Right atrium auricular region (tissue), 2 donors: ENCODE results near the gene LRRC4B. TPM values are rescaled to one million over a fixed set of nuclear protein-coding genes. Genes with fewer than 3 reads are reported as not detected.
"Not testable (repeated sequence)": the region's sequence is repeated elsewhere in the genome, so short reads cannot be mapped to it uniquely, and the experiment has no call there.

ENCODE experiments used
- DNase-seq: peaks from one replicate; pipeline ENCODE4 v3.0.0-alpha.2; 2019; ENCODE audit warnings: low spot score
- H3K27ac ChIP-seq, 2 donors: fragments of 200-600 bp; sonication (generic); 1 replicate in 1 of 2; 2 replicates in 1 of 2; pipeline ENCODE4 v1.5.1; 2016 to 2019
- H3K27me3 ChIP-seq, 2 donors: fragments of 200-600 bp; sonication (generic); one replicate each; pipeline versions ENCODE4 v1.5.1 to v1.6.0; 2017 to 2019
- H3K36me3 ChIP-seq: fragments of 200-600 bp; sonication (generic); one replicate; pipeline ENCODE4 v1.5.1; 2016
- H3K4me1 ChIP-seq, 2 donors: fragments of 200-600 bp; sonication (generic); one replicate each; pipeline versions ENCODE4 v1.5.1 to v1.6.0; 2017 to 2019
- H3K4me3 ChIP-seq, 2 donors: fragments of 200-600 bp; sonication (generic); 1 replicate in 1 of 2; 2 replicates in 1 of 2; pipeline ENCODE4 v1.5.1; 2017 to 2019; ENCODE audit warnings: mild to moderate bottlenecking in 1 of 2, moderate library complexity in 1 of 2
- H3K9me3 ChIP-seq, 2 donors: fragments of 200-600 bp; sonication (generic); one replicate each; pipeline ENCODE4 v1.5.1; 2019
- total RNA-seq, 2 donors: library from RNA; depleted of rRNA; stranded (reverse); fragments of >200 nt; gene quantifications; one replicate each; pipeline ENCODE4 v1.1.0, GENCODE V29; 2016
- TF ChIP-seq, protein P1 (sequence below), 2 donors: fragments of 200-600 bp; sonication (generic); IDR thresholded peaks; one replicate each; pipeline ENCODE4 v1.5.1; 2019; ENCODE audit warnings: antibody characterized with exemption in 2 of 2

Gene LRRC4B
- total RNA-seq, 2 donors from 2014 or later = 1.6 to 2.0 TPM

DNA sequence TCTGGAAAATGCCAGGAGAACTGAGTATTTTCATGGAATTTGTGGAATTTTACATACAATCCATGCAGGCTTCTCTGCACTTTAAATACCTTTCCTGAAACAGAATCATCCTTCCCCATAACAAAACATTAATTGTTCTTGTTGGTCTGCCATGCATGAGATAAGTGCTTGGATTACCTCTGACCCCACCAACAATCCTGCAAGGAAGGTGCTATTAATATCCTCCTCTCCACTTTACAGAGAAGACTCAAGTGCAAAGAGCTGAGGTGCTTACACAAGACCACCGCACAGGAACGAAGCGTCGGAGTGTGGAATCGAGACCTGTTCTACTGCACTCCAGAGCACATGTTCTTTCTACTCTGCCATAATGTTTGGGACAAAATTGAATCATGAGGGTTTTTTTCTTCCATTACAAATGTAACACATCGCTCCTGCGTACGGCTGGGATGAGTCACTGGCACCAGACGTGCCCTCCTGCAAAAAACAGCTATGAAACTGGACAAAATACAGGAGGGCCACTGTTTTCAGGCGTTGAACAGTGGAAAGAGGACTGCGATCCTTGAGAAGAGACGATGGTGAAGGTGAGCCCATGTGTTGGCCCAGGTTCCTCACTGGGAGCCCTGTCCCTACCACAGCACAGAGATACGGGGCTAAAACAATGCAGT, 12.9 kb upstream of the LRRC4B start:
- DNase-seq = no peak
- H3K9me3 ChIP-seq = no peaks in the 10 kb centered on the region

DNA sequence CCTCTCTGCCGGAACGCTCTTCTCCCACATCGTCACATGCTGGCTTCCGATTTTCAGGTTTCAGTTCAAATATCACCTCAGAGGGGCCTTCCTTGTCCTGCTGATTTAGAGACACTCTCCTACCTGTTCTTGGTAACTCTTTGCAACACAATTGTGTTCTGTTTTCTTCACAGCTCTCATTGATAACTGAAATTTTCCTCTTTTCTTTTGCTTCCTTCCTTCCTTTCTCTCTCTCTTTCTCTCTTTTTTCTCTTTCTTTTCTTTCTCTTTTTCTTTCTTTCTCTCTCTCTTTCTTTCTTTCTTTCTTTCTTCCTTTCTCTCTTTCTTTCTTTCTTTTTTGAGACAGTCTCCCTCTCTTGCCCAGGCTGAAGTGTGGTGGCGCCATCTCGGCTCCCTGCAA, 12.0 kb upstream of the LRRC4B start:
- TF ChIP-seq, protein P1, sequence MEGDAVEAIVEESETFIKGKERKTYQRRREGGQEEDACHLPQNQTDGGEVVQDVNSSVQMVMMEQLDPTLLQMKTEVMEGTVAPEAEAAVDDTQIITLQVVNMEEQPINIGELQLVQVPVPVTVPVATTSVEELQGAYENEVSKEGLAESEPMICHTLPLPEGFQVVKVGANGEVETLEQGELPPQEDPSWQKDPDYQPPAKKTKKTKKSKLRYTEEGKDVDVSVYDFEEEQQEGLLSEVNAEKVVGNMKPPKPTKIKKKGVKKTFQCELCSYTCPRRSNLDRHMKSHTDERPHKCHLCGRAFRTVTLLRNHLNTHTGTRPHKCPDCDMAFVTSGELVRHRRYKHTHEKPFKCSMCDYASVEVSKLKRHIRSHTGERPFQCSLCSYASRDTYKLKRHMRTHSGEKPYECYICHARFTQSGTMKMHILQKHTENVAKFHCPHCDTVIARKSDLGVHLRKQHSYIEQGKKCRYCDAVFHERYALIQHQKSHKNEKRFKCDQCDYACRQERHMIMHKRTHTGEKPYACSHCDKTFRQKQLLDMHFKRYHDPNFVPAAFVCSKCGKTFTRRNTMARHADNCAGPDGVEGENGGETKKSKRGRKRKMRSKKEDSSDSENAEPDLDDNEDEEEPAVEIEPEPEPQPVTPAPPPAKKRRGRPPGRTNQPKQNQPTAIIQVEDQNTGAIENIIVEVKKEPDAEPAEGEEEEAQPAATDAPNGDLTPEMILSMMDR (IDR thresholded peaks at IDR 0.05) = no peak
- DNase-seq = no peak
- Histone ChIP-seq H3K4me1 (no peaks in the 10 kb centered on the region), H3K36me3 (no peaks in the 10 kb centered on the region), H3K4me3 (no peak overlapping the region), H3K27ac (no peak overlapping the region), H3K27me3 (no peaks in the 10 kb centered on the region), H3K9me3 (no peaks in the 10 kb centered on the region)

More for the DNA sequence above, 12.9 kb upstream of the LRRC4B start:
- Histone ChIP-seq H3K4me1 (no peaks in the 10 kb centered on the region), H3K36me3 (no peaks in the 10 kb centered on the region), H3K27ac (no peak overlapping the region), H3K27me3 (no peaks in the 10 kb centered on the region), H3K4me3 (no peak overlapping the region)
- TF ChIP-seq, protein P1 (IDR thresholded peaks at IDR 0.05) = no peak

DNA sequence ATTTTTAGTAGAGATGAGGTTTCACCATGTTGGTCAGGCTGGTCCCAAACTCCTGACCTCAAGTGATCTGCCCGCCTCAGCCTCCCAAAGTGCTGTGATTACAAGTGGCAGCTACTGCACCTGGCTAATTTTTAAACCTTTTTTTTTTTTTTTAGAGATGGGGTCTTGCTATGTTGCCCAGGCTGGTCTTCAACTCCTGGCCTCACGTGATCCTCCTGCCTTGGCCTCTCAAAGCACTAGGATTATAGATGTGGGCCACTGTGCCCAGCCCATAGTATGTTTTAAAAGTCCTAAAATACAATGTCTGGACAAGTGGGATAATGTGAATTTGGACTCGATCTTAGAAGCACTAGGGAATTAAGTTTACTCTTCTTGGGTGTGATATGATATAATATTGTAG, 8.5 kb upstream of the LRRC4B start:
- H3K9me3 ChIP-seq, H3K36me3 ChIP-seq, H3K27me3 ChIP-seq, DNase-seq, H3K4me3 ChIP-seq, H3K27ac ChIP-seq, H3K4me1 ChIP-seq: not testable (repeated sequence)

DNA sequence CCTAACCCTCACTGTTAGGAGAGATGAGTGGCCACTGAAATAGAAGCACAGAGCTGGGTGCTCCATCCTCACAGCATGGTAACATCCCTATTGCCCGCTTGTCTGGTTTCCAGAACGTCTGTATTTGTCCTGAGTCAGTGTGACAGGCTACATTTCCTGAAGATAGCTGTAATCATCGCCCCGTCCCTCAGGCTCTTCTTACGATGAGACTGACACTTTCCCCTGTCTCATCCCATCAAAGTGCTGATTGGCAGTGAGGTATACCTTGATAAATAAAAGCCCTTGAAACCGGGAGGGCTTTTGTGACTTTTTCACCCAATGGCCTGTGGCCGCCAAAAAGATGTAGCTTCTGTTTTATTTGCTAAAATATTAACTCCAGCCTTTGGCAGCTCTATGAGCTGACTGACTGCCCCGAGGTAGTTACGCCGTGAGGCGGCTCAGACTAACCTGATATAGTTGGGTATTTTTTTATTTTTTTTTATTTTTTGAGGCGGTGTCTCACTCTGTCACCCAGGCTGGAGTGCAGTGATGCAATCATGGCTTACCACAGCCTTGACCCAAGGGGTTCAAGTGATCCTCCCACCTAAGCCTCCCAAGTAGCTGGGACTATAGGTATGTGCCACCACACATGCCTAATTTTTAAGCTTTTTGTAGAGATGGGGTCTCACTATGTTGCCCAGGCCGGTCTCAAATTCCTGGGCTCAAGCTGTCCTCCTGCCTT, 5.7 kb upstream of the LRRC4B start:
- no peak for DNase-seq
- Histone ChIP-seq H3K4me3 (no peak overlapping the region), H3K27ac (no peak overlapping the region), H3K27me3 (no peaks in the 10 kb centered on the region), H3K4me1 (no peaks in the 10 kb centered on the region), H3K36me3 (no peaks in the 10 kb centered on the region), H3K9me3 (no peaks in the 10 kb centered on the region)
- TF ChIP-seq, protein P1 (IDR thresholded peaks at IDR 0.05) = no peak

DNA sequence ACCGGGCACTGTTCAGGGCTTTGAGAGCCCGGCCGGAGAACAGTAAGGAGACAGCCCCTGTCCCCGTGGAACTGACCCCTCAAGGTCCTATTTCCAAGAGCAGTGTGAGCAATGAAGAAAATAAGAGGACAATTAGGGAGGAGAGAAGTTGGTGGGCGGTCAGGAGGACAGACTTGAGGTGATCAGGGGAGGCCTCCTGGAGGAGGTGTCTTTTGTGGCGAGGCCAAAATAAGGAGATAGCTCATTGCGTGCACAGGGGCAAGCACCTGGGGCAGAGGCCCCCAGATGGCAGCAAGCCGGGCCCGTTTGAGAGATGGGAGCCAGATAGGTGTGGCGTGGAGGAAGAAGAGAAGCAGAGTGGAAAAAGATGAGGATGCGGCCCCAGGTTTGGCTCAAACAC, 2.8 kb upstream of the LRRC4B start:
- peaks cover 0 to 14% of the 10 kb centered on the region in 2 donors for H3K4me1 ChIP-seq
- no peaks in the 10 kb centered on the region for H3K36me3 ChIP-seq
- DNase-seq = no peak
- no peak overlapping the region for H3K4me3 ChIP-seq
- TF ChIP-seq, protein P1 (IDR thresholded peaks at IDR 0.05) = no peak
- H3K9me3 ChIP-seq = no peaks in the 10 kb centered on the region
- peaks cover 6 to 15% of the 10 kb centered on the region in 2 donors for H3K27me3 ChIP-seq
- H3K27ac ChIP-seq = no peak overlapping the region

DNA sequence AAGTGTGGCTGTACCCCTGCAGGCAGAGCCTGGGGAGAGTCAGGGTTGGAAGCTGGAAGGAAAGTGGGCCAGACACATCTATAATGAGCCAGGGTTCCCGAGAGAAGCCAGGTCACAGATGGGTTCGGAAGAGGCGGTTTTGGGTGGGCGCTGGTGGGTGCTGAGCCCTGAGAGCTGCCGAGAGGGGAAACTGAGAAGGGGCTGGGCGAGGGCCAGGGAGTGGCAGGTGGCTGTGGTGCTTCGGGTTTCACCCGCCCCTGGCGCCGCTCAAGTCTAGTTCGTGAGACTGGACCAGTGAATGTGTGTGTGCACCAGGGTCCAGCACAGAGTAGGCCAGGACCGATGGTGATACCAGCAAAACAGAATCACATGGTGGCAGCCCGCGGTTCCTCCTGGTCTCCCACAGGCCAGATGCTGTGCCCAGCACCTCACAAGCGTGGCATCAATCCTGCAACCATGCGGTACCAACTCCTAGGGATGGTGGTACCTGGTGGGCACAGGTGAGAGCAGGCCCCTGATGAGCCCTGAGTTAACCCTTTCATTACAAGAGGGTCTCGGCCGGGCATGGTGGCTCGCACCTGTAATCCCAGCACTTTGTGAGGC, 1.8 kb upstream of the LRRC4B start:
- TF ChIP-seq, protein P1 (IDR thresholded peaks at IDR 0.05) = no peak
- DNase-seq = no peak
- H3K4me3 ChIP-seq = no peak overlapping the region

More for the DNA sequence above, 1.8 kb upstream of the LRRC4B start:
- Histone ChIP-seq H3K27ac (no peak overlapping the region), H3K4me1 (peaks cover 0 to 14% of the 10 kb centered on the region in 2 donors), H3K36me3 (no peaks in the 10 kb centered on the region), H3K9me3 (no peaks in the 10 kb centered on the region), H3K27me3 (peaks cover 6 to 16% of the 10 kb centered on the region in 2 donors)
